Measurements from ENCODE around the gene SNX11. TPM values are rescaled to one million over a fixed set of nuclear protein-coding genes. Genes with fewer than 3 reads are reported as not detected.

Gene SNX11
- total and polyA plus RNA-seq, 2 donors (not counting 1 experiment from before 2014, with no cell fraction given): 12.6 to 17.7 TPM

DNA sequence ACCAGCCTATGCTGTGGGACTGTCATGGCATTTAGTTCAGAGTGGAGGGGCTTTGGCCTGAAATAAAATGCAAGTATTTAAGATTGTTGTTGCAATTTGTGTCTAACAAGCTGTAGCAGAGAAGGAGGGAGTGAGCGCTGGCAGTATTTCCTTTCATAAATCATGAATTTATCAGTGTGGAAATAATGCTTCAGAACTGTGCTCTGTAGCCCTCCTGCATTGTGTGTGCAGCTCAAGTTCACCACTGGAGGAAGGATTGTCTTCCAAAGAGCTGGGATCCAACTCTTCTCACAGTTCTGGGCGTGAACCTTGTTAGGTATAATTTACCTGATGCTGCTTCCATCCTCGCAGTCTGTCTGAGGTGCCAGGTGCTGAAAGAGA lies 15.1 kb downstream of the SNX11 start:
- Histone ChIP-seq H4K20me1 (ENCODE audit: control insufficient read depth, extremely low read depth, insufficient read depth, low read length) (no peaks in the 10 kb centered on the region), H3K27ac (ENCODE audit: insufficient read depth, low read length) (no peak overlapping the region), H3K9me3 (ENCODE audit: control insufficient read depth, insufficient read depth, low read depth, low read length) (no peaks in the 10 kb centered on the region), H3K36me3 (ENCODE audit: control insufficient read depth, insufficient read depth, low read length) (peaks cover 14% of the 10 kb centered on the region), H3K9ac (ENCODE audit: insufficient read depth, low read length) (no peak overlapping the region), H3K4me1 (ENCODE audit: control insufficient read depth, extremely low read depth, insufficient read depth, low read length) (no peaks in the 10 kb centered on the region), H3K79me2 (ENCODE audit: control insufficient read depth, insufficient read depth, low read length) (no peaks in the 10 kb centered on the region), H3K4me3 (replicated peaks in 1 of 4; ENCODE audit: control extremely low read depth in 1 of 4, insufficient read depth in 1 of 4, low read depth in 3 of 4, low read length in 4 of 4) (no peak overlapping the region), H2AFZ (ENCODE audit: low read length) (no peak overlapping the region), H3K4me2 (ENCODE audit: extremely low read depth, insufficient read depth, low read length) (no peak overlapping the region), H3K27me3 (ENCODE audit: control insufficient read depth, insufficient read depth, low read length) (no peaks in the 10 kb centered on the region)
- DNase-seq (ENCODE audit: low read depth in 2 of 2): no peak
- TF ChIP-seq EZH2 (IDR thresholded peaks at IDR 0.05; ENCODE audit: low read length, missing control alignments): no peak
- TF ChIP-seq, protein P1, sequence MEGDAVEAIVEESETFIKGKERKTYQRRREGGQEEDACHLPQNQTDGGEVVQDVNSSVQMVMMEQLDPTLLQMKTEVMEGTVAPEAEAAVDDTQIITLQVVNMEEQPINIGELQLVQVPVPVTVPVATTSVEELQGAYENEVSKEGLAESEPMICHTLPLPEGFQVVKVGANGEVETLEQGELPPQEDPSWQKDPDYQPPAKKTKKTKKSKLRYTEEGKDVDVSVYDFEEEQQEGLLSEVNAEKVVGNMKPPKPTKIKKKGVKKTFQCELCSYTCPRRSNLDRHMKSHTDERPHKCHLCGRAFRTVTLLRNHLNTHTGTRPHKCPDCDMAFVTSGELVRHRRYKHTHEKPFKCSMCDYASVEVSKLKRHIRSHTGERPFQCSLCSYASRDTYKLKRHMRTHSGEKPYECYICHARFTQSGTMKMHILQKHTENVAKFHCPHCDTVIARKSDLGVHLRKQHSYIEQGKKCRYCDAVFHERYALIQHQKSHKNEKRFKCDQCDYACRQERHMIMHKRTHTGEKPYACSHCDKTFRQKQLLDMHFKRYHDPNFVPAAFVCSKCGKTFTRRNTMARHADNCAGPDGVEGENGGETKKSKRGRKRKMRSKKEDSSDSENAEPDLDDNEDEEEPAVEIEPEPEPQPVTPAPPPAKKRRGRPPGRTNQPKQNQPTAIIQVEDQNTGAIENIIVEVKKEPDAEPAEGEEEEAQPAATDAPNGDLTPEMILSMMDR (conservative IDR thresholded peaks at IDR 0.05 in 1 of 2, IDR thresholded peaks at IDR 0.05 in 1 of 2; ENCODE audit: low read depth in 1 of 2, low read length in 2 of 2): no peak

DNA sequence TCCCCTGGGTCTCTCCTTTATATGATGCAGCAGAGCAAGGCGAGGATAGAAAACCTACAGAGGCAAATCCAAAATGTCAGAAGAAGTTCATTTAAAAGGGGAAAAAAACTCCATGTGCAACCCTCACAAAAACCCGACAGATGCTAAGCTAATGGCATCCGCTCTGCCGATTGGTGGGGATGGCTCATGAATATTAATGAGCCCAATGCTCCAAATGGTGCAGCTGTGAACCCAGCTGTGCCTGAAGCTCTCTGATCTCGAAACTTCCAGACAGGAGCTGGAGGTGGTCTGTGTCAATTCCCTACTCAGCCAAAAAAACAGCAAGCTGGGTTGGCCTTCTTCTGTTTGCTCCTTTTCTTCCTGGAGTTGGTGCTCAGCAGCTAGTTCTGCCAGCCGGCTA lies 15.5 kb downstream of the SNX11 start:
- H3K9me3 ChIP-seq (ENCODE audit: control insufficient read depth, insufficient read depth, low read depth, low read length): no peaks in the 10 kb centered on the region
- no peak overlapping the region for H3K4me3 ChIP-seq (replicated peaks in 1 of 4; ENCODE audit: control extremely low read depth in 1 of 4, insufficient read depth in 1 of 4, low read depth in 3 of 4, low read length in 4 of 4)
- no peaks in the 10 kb centered on the region for H3K79me2 ChIP-seq (ENCODE audit: control insufficient read depth, insufficient read depth, low read length)
- H3K4me2 ChIP-seq (ENCODE audit: extremely low read depth, insufficient read depth, low read length): no peak overlapping the region
- TF ChIP-seq, protein P1 (conservative IDR thresholded peaks at IDR 0.05 in 1 of 2, IDR thresholded peaks at IDR 0.05 in 1 of 2; ENCODE audit: low read depth in 1 of 2, low read length in 2 of 2): no peak
- no peak for TF ChIP-seq EZH2 (IDR thresholded peaks at IDR 0.05; ENCODE audit: low read length, missing control alignments)
- no peaks in the 10 kb centered on the region for H4K20me1 ChIP-seq (ENCODE audit: control insufficient read depth, extremely low read depth, insufficient read depth, low read length)
- H2AFZ ChIP-seq (ENCODE audit: low read length): no peak overlapping the region
- H3K27me3 ChIP-seq (ENCODE audit: control insufficient read depth, insufficient read depth, low read length): no peaks in the 10 kb centered on the region
- H3K4me1 ChIP-seq (ENCODE audit: control insufficient read depth, extremely low read depth, insufficient read depth, low read length): no peaks in the 10 kb centered on the region
- no peak overlapping the region for H3K9ac ChIP-seq (ENCODE audit: insufficient read depth, low read length)
- H3K36me3 ChIP-seq (ENCODE audit: control insufficient read depth, insufficient read depth, low read length): peaks cover 12% of the 10 kb centered on the region
- H3K27ac ChIP-seq (ENCODE audit: insufficient read depth, low read length): no peak overlapping the region
- DNase-seq (ENCODE audit: low read depth in 2 of 2): no peak

DNA sequence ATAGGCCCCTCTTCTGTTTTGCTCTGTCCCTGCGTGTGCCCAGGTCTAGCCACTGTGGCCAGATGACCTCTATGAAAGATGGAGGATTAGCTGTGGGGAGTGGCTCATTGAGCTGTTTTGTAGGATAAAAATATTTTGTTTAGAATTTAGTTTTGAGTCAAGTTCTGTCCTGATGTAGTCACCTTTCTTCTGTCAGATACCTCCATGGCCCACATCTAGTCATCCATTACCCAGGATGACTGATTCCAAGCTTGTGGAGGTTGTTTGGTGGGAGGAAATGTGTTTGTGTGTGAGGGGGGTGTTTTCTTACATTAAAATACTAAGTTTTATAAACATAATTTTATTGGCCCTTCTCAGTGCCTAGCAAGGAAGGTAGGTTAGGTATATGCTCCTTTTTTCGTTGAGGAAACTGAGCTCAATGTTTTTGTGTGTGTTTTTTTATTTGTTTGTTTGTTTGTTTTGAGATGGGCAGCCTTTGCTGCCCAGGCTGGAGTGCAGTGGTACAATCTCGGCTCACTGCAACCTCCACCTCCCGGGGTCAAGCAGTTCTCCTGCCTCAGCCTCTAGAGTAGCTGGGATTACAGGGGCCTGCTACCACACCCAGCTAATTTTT lies 16.3 kb downstream of the SNX11 start:
- TF ChIP-seq, protein P1 (conservative IDR thresholded peaks at IDR 0.05 in 1 of 2, IDR thresholded peaks at IDR 0.05 in 1 of 2; ENCODE audit: low read depth in 1 of 2, low read length in 2 of 2): no peak
- no peak for TF ChIP-seq EZH2 (IDR thresholded peaks at IDR 0.05; ENCODE audit: low read length, missing control alignments)
- no peak overlapping the region for H3K9ac ChIP-seq (ENCODE audit: insufficient read depth, low read length)
- no peak overlapping the region for H3K4me3 ChIP-seq (replicated peaks in 1 of 4; ENCODE audit: control extremely low read depth in 1 of 4, insufficient read depth in 1 of 4, low read depth in 3 of 4, low read length in 4 of 4)
- peaks cover 8% of the 10 kb centered on the region for H3K36me3 ChIP-seq (ENCODE audit: control insufficient read depth, insufficient read depth, low read length)
- H3K4me2 ChIP-seq (ENCODE audit: extremely low read depth, insufficient read depth, low read length): no peak overlapping the region
- H3K27me3 ChIP-seq (ENCODE audit: control insufficient read depth, insufficient read depth, low read length): no peaks in the 10 kb centered on the region
- no peaks in the 10 kb centered on the region for H3K4me1 ChIP-seq (ENCODE audit: control insufficient read depth, extremely low read depth, insufficient read depth, low read length)
- H3K9me3 ChIP-seq (ENCODE audit: control insufficient read depth, insufficient read depth, low read depth, low read length): no peaks in the 10 kb centered on the region
- H2AFZ ChIP-seq (ENCODE audit: low read length): no peak overlapping the region
- H4K20me1 ChIP-seq (ENCODE audit: control insufficient read depth, extremely low read depth, insufficient read depth, low read length): no peaks in the 10 kb centered on the region
- H3K79me2 ChIP-seq (ENCODE audit: control insufficient read depth, insufficient read depth, low read length): no peaks in the 10 kb centered on the region
- no peak for DNase-seq (ENCODE audit: low read depth in 2 of 2)
- no peak overlapping the region for H3K27ac ChIP-seq (ENCODE audit: insufficient read depth, low read length)
